Measurements from ENCODE around the gene INO80.

The INO80 gene

GRCh38 chr15:40990789-40991188 is 125.3 kb downstream of the INO80 start:
- no peaks in the 10 kb centered on the region for H4K20me1 ChIP-seq (ENCODE audit: insufficient read depth, low read length, poor library complexity, severe bottlenecking)
- no peaks in the 10 kb centered on the region for H3K9me3 ChIP-seq (ENCODE audit: insufficient read depth, low read depth, low read length)
- no peak overlapping the region for H3K4me3 ChIP-seq (ENCODE audit: low read length, poor library complexity, severe bottlenecking)
- no peak for TF ChIP-seq CTCF (conservative IDR thresholded peaks at IDR 0.05; ENCODE audit: low read length)
- no peak for TF ChIP-seq EZH2phosphoT487 (IDR thresholded peaks at IDR 0.05; ENCODE audit: borderline replicate concordance)
- H3K79me2 ChIP-seq (ENCODE audit: insufficient read depth, low read length) = no peaks in the 10 kb centered on the region
- H3K36me3 ChIP-seq (ENCODE audit: insufficient read depth, low read length) = peaks cover 67% of the 10 kb centered on the region
- H3K9me2 ChIP-seq (replicated peaks; ENCODE audit: low read depth, low read length) = no peaks in the 10 kb centered on the region
- no peak overlapping the region for H2AFZ ChIP-seq (ENCODE audit: low read length)
- no peak overlapping the region for H3K4me2 ChIP-seq (ENCODE audit: low read depth, low read length, poor library complexity, severe bottlenecking)
- H3K4me1 ChIP-seq (ENCODE audit: insufficient read depth, low read length, poor library complexity, severe bottlenecking) = peaks cover 3% of the 10 kb centered on the region
- no peak overlapping the region for H3K9ac ChIP-seq (ENCODE audit: low read depth, low read length, poor library complexity, severe bottlenecking)
- H3K27me3 ChIP-seq (ENCODE audit: insufficient read depth, low read length, poor library complexity, severe bottlenecking) = no peaks in the 10 kb centered on the region
- no peaks in the 10 kb centered on the region for H3F3A ChIP-seq (ENCODE audit: low read depth)

GRCh38 chr15:40990080-40990479 is 126.0 kb downstream of the INO80 start:
- H4K20me1 ChIP-seq (ENCODE audit: insufficient read depth, low read length, poor library complexity, severe bottlenecking) = no peaks in the 10 kb centered on the region
- H2AFZ ChIP-seq (ENCODE audit: low read length) = no peak overlapping the region
- no peaks in the 10 kb centered on the region for H3K9me3 ChIP-seq (ENCODE audit: insufficient read depth, low read depth, low read length)
- peaks cover 67% of the 10 kb centered on the region for H3K36me3 ChIP-seq (ENCODE audit: insufficient read depth, low read length)
- no peaks in the 10 kb centered on the region for H3F3A ChIP-seq (ENCODE audit: low read depth)
- no peak for TF ChIP-seq CTCF (conservative IDR thresholded peaks at IDR 0.05; ENCODE audit: low read length)
- TF ChIP-seq EZH2phosphoT487 (IDR thresholded peaks at IDR 0.05; ENCODE audit: borderline replicate concordance) = no peak
- H3K9me2 ChIP-seq (replicated peaks; ENCODE audit: low read depth, low read length) = no peaks in the 10 kb centered on the region
- H3K79me2 ChIP-seq (ENCODE audit: insufficient read depth, low read length) = no peaks in the 10 kb centered on the region
- H3K4me3 ChIP-seq (ENCODE audit: low read length, poor library complexity, severe bottlenecking) = no peak overlapping the region
- no peak overlapping the region for H3K4me2 ChIP-seq (ENCODE audit: low read depth, low read length, poor library complexity, severe bottlenecking)
- H3K27me3 ChIP-seq (ENCODE audit: insufficient read depth, low read length, poor library complexity, severe bottlenecking) = no peaks in the 10 kb centered on the region
- no peaks in the 10 kb centered on the region for H3K4me1 ChIP-seq (ENCODE audit: insufficient read depth, low read length, poor library complexity, severe bottlenecking)
- H3K9ac ChIP-seq (ENCODE audit: low read depth, low read length, poor library complexity, severe bottlenecking) = no peak overlapping the region

DNA sequence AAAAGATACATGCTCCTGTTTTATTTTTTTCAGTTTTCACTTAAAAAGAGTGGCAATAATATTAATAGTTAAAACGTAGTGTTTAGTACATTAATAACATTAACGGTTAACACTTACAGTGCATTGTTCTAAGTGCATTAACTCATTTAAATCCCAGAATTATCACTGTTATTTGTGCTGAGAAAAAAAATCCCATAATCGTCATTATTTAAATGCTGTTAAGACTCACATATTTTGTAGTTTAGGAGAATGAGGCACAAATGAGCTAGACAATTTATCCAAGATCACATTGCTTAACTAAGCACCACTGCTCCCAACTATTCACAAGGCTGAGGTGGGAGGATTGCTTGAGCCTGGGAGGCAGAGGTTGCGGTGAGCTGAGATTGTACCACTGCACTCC is 127.9 kb downstream of the INO80 start:
- H3K36me3 ChIP-seq (ENCODE audit: insufficient read depth, low read length) = peaks cover 77% of the 10 kb centered on the region

More for the DNA sequence above, 127.9 kb downstream of the INO80 start:
- no peaks in the 10 kb centered on the region for H3F3A ChIP-seq (ENCODE audit: low read depth)
- no peaks in the 10 kb centered on the region for H3K9me2 ChIP-seq (replicated peaks; ENCODE audit: low read depth, low read length)
- no peak overlapping the region for H2AFZ ChIP-seq (ENCODE audit: low read length)
- H3K79me2 ChIP-seq (ENCODE audit: insufficient read depth, low read length) = no peaks in the 10 kb centered on the region
- no peak overlapping the region for H3K4me3 ChIP-seq (ENCODE audit: low read length, poor library complexity, severe bottlenecking)
- no peaks in the 10 kb centered on the region for H3K4me1 ChIP-seq (ENCODE audit: insufficient read depth, low read length, poor library complexity, severe bottlenecking)
- TF ChIP-seq CTCF (conservative IDR thresholded peaks at IDR 0.05; ENCODE audit: low read length) (no peak), EZH2phosphoT487 (IDR thresholded peaks at IDR 0.05; ENCODE audit: borderline replicate concordance) (no peak)
- no peak overlapping the region for H3K9ac ChIP-seq (ENCODE audit: low read depth, low read length, poor library complexity, severe bottlenecking)
- H3K9me3 ChIP-seq (ENCODE audit: insufficient read depth, low read depth, low read length) = no peaks in the 10 kb centered on the region
- H4K20me1 ChIP-seq (ENCODE audit: insufficient read depth, low read length, poor library complexity, severe bottlenecking) = no peaks in the 10 kb centered on the region
- H3K4me2 ChIP-seq (ENCODE audit: low read depth, low read length, poor library complexity, severe bottlenecking) = no peak overlapping the region
- no peaks in the 10 kb centered on the region for H3K27me3 ChIP-seq (ENCODE audit: insufficient read depth, low read length, poor library complexity, severe bottlenecking)

Measured in Loucy (cell line).